GM21390 (cell line): Measurements from ENCODE around the gene LRP11.
"Not testable (repeated sequence)": the region's sequence is repeated elsewhere in the genome, so short reads cannot be mapped to it uniquely, and the experiment has no call there.

Experiments used
- ATAC-seq: cut with Tn5 transposase; IDR thresholded peaks from one replicate; pipeline ENCODE4 v1.9.1; 2021; ENCODE audit not compliant: unreplicated experiment

LRP11 gene

DNA sequence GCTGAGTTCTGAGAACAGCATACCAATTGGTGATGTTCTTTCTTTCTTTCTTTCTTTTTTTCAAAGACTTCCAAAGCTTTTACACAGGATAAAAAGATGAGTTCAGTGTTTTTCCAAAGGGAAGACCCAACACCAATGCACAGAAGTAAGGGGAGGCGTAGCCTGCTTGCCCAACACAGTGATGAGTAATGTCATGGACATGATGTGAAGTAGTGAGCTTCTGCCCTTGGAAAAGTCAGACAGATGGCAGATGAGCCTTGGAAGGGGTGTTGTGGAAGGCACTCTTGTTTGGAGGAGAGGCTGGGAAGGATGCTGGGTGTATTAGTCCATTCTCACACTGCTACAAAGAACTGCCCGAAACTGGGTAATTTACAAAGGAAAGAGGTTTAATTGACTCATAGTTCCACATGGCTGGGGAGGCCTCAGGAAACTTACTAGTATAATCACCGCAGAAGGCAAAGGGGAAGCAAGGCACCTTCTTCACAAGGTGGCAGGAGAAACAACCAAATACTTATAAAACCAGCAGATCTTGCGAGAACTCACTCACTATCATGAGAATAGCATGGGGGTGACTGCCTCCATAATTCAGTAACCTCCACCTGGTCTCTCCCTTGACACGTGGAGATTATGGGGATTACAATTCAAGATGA lies 12.6 kb downstream of the LRP11 start:
- ATAC-seq: no peak

DNA sequence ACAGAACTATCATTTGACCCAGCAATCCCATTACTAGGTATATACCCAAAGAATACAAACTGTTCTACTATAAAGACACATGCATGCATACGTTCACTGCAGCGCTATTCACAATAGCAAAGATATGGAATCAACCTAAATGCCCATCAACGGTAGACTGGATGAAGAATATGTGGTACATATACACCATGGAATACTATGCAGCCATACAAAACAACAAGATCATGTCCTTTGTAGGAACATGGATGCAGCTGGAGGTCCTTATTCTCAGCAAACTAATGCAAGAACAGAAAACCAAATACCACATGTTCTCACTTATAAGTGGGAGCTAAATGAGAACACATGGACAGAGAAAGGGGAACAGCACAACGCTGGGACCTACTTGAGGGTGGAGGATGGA lies 15.8 kb downstream of the LRP11 start:
- not testable (repeated sequence) for ATAC-seq

DNA sequence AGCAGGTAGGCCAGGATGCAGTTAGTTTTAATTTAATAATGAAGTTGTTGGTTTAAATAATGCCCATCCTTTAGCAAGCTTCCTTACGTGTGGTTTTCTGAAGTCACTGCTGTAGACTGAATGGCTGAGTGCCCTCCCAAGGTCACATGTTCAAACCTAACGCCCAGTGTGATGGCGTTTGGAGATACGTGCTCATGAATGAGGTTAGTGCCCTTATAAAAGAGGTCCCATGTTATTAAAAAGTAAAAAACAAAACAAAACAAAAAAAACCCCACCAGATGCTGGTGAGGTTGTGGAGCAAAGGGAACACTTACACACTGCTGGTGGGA lies 16.3 kb downstream of the LRP11 start:
- ATAC-seq: no peak

DNA sequence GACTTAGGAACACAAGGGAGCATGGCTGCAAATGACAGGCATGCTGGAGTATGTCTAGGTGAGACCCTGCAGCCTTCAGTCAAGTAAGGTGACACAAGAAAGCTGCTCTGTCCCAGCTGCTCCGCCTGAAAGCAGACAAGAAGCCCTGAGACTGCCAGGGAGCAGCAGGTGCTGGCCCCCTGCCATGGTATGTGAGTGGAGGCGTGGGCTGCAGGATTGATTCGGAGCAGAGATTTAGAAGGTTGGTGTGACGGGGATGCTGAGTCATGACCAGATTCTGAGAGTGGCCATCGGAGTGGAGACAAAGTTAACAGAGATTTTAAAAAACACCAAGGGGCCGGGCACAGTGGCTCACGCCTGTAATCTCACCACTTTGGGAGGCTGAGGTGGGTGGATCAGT lies 17.8 kb downstream of the LRP11 start:
- no peak for ATAC-seq

DNA sequence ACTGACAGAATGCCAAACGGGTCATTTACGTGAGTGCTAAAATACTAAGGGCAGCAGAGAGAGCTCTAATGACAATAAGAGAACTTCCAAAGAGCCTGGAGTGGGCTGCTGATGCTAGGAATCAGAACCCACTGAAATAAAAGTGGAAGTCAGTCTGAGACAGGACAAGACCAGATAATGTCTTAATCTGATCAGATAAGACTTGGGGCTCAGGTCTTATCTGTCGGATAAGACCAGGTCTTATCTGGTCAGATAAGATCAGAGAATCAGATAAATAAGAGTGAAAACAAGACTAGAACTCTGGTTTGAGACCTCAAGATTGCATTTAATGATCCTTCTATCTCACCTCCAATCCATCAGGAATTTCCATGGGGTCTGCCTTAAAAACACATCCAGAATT lies 18.6 kb downstream of the LRP11 start:
- ATAC-seq: no peak

DNA sequence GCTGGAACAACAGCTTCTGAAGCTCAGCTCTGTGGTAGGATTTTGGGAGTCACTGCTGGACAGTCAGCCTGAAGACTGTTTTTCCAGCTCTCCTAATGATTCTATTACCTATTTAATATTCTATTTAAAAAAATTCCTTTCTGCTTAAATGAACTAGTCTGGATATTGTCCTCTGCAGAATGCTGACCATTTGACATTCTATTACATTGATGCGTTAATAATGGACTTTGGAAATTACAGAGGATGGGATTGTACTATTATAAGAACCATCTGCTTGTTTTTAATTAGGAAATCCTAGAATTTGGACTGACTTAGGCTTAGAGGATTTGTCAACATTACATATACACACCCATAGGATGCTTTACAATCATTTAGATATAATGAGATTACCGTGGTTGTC lies 19.7 kb downstream of the LRP11 start:
- no peak for ATAC-seq

DNA sequence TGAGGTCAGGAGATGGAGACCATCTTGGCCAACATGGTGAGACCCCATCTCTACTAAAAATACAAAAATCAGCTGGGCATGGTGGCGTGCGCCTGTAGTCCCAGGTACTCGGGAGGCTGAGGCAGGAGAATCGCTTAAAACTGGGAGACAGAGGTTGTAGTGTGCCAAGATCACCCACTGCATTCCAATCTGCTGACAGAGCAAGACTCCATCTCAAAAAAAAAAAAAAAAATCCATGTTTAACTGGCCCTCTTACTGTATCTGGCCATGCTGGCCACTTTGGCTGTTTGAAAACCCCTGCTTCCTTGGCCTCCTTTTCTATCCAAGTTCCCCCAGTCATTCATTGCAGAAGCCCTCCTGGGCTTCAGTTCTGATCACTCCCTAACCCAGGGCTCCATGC lies 20.1 kb downstream of the LRP11 start:
- not testable (repeated sequence) for ATAC-seq

DNA sequence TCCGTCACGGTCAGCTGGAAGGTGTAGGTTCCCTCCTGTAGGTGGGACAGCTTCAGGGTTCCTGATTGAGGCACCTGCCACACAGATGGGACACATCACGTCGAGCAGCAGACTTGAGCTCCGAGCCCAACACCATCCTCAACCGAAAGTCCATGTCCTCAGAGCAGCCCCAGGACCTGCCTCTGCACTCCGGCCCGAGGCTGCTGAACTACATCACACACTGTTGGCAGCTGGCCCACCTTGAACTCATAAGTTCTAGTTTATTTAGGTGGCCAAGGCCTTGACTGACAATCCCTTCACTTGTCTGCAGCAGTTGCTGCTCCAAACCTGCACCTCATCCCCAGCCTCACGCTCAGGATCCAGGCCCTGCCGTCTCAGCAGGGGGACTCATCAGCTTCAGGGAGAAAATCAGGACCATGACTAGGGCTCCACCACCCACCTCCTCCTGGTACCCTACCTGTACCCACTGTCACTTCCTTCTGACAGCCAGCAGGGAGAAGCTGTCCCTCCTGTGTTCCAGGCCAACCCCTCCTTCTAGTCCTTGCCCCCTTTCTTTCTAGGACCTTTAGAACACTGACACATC lies 21.0 kb downstream of the LRP11 start:
- no peak for ATAC-seq

DNA sequence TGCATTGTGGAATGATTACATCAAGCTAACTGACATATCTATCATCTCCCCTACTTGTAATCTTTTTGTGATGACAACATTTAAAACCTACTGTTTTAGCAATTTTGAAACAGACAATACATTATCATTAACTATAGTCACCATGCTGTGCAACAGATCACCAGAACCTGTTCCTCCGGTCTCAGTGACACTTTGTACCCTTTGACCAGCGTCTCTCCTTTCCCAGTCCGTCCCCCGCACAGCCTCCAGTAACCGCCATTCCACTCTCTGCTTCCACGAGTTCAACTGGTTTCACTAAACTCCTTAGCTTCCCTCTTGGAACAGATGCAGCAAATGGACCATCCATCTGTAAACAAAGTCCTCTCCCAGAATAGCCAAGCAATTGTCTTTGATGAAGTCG lies 21.8 kb downstream of the LRP11 start:
- no peak for ATAC-seq

DNA sequence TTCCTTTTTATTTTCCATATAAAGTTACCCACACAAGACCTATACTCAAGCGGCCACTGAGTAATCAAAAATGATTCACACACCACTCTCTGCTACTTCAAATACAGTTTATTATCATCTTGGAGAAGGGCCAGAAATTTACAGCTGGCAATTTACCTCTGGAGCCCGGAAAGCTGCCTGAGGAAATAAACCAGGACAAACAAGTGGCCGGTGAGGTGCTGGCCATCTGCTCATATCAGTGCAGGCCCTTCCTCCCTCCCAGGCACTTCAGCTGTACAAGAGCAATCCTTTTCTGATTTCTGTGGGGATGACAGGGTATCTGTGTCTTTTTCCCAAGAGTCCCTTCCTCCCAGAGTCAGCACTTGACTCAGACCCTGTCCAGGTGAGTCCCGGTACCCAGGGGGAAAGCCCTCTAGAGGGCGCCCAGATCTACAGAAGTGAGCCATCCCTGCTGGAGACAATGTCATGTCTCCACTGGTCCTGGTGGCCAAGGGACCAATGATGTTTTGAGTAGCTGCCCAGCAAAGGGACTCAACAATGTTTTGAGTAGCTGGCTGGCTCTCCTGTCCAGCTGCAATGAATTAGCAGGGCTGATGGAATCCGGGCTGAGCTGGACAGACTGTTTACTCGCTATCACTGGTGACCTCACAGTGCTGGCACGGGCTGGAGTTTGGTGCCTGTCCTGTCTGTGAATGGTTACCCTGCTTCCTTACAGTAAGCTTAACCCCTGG lies 23.6 kb downstream of the LRP11 start:
- ATAC-seq: peak; percentile 64

DNA sequence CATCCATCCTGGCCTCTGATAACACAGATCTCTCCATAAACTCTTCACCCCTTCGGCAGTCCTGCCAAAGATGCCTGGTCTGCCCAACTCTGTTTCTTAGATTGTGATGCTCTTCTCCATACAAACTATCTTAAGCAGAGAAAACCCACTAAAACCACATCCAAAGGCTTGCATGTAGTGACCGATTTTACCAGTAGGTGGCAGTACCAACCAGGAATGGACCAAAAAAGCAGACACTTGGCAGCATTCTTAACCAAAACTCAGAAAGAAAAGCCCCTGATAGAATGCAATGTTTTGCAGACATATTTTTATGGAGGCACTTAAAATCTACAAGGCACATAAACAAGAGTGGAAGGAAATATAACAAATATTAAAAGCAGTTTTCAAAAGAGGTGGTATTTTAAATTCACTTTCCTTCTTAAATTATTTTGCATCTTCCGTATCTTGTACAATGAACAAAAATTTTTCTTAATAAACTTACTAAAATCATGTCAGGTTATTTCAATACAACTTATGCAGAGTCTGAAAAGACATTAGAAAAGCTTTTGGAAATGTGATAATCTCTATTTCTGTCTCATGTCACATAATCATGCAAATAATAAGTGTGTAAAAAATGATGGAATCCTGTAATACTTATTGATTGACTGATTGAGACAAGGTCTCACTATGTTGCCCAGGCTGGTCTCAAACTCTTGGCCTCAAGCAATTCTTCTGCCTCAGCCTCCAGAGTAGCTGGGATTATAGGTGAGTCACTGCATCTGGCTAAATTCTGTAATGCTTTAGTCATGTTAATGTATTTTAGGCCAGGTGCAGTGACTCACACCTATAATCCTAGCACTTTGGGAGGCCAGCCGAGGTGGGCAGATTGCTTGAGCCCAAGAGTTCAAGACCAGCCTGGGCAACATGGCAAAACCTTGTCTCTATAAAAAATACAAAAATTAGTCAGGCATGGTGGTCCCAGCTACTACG lies 29.4 kb downstream of the LRP11 start:
- ATAC-seq: no peak

DNA sequence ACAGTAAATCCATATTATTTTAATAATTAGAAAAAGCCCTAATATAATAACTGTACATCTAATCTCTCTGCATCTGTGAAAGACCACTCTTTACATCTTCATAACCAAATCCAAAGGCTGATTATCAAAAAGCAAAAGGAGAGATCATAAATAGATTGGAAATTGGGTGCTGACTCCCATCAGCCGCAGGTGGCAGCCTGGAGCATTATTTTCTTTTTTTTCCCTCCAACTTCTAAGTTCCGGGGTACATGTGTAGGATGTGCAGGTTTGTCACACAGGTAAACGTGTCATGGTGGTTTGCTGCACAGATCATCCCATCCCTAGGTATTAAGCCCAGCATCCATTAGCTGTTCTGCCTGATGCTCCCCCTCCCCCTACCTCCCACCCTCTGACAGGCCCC lies 30.5 kb downstream of the LRP11 start:
- ATAC-seq: no peak

DNA sequence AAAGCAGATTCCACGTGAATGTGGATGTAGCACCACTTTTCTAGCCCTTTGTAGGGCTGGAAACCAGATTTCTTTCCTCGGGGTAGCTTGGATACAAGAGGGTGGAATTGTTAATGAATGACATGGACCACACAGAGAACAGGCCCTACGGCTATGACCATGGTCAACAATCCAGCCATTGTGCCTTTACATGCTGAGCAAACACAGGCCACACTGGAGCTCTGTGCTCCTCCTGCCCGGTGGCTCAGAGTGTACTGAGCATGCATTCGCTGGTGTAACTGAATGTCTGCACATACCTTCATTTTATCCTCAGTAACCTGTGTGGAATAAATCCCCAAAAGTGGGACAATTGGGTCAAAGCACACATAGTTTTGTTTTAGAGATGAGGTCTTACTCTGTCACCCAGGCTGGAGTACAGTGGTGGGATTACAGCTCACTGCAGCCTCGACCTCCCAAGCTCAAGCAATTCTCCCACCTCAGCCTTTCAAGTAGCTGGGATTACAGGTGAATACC lies 32.8 kb downstream of the LRP11 start:
- ATAC-seq: no peak

DNA sequence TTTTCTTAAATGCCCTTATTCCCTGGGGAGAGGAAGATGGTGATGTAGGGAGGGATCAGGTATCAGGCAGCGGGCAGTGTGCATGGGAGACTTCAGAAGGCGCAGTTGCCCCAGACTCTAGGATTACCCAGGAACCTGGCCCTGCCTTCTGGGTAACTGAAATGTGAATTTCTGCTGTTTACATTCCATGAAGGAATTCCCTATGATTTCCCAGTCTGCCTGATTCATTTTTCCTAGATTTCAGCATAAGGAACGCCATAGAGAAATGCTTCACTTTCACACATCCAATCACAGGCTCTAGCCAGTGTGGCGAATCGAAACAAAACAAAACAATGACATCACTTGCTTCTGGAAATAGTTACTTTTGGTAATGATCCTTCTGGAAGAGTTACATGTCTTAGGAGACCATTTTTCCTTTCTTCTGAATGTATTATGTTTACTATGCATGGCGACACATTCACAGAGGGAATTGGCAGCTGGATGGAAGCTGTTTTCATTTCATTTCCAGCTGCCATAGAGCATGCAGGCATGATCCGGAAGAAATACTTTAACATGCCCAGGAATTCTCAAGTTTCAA lies 33.3 kb downstream of the LRP11 start:
- ATAC-seq: no peak

DNA sequence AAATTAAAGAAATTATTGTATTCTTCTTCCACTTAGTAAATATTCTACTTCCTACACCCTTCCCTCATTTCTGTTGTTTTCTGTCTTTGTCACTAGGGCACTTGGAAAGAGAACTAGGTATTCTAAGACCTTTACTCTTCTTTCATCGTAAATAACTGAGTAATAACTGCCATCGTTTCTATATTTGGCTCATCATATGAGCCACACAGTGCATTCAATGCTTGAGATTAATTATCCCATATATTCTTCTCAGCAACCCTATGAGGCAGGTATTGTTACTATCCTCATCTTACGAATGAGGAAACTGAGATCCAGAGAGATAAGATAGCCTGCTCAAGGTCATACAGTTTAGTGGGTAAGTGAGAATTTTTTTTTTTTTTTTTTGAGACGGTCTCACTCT lies 38.9 kb downstream of the LRP11 start:
- ATAC-seq: no peak

DNA sequence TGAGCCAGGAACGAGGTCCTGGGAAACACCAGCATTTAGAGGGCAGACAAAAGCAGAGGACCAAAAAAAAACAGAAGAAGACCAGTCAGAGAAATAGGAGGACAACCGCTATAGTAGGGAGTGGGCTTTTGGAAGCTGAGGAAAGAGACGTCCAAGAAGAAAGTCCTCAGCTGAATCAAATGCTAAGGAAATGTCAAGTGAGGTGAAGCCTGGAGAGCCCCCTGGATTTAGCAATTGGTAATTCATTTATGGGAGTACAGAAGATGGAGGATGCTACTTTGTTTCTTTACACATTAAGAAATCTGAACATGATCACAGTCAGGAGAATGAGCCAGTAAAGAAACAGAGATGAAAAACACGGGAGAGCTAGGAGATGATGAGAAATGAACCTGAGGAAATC lies 41.1 kb downstream of the LRP11 start:
- no peak for ATAC-seq

DNA sequence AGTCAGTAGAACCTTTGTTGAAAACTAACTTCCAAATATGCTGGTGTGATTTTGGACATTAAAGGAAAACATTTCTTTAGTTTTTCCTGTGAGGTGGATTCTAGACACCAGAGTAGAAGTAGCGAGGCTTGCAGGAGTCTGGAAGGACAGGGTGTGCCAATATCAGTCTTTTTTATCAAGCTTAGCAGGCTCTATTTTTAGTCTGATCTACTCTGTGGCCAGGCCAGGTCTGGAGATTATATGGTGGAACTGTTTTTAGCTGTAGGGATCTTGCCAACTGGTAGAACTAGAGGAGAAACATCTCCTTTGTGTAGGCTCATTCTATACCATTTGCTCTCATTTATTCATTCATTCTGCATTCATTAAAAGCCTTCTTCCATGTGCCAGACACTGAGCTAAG lies 42.7 kb downstream of the LRP11 start:
- ATAC-seq: no peak

DNA sequence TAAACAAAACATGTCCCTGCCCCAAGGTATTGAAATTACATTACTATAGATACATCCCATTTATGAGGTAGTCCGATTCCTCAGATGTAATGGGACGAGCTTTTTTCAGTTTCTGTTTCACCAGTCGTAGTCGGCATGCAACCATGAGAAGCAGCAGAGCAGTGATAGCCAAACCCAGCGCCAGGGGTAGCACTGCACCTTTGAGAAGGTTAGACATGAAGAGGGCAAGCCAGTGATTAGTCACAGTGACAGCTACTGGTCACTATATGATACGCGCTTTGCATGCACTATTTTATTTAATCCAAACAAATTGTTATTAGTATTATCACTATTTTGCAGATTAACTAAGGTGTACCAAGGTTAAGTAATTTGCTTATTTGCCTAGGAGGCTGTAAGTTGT lies 43.7 kb downstream of the LRP11 start:
- no peak for ATAC-seq

DNA sequence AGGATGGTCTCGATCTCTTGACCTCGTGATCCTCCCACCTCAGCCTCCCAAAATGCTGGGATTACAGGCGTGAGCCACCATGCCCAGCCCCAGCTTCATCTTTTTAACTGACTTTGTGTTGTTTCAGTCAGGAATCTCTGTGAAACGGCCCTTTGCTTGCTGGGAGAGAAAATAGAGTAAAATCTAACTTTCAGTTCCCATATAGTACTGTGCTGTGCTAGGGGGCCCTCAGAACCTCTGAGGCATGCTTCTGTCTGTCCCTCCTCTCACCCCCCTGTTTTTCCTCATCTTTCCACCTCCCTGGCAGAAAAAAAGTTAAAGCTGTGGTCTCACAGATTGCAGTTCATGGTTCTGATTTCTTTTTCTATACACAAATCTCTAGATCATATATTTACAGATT lies 48.4 kb downstream of the LRP11 start:
- ATAC-seq: peak; percentile 51

DNA sequence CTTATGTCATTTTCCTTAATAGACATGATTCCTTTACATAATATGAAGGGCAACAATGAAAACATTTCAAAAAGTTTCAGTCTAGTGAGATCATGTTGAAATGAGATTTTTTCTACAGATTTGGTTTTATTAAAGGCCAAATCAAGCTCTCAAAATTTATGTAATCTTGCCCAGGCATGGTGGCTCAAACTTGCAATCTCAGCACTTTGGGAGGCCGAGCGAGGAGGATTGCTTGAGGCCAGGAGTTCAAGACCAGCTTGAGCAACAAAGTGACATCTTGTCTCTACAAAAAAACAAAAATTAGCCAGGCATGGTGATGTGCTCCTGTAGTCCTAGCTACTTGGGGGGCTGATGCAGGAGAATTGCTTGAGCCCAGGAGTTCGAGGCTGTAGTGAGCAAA lies 50.8 kb downstream of the LRP11 start:
- no peak for ATAC-seq

DNA sequence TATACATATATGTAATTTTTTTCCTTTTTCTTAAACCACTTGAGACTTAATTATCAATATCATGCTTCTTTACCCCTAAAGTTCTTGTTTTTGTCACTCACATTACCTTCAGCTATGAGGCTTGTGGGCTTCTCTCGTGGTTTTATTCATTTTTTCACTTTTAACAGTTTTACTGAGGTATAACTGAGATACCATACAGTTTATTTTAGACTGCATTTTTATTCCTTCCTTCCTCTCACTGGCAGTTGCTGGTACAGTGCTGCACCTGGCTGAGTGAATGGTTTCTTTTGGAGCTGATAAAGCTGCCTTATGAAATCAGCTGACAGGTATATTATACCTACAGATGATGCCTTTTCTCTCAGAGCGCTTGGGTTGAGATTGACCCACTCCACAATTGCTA lies 54.4 kb downstream of the LRP11 start:
- ATAC-seq: no peak
